ENCODE data around the gene DNASE2.
"Not testable (repeated sequence)": the region's sequence is repeated elsewhere in the genome, so short reads cannot be mapped to it uniquely, and the experiment has no call there.

DNASE2 gene

GRCh38 chr19:12881172-12881808 is at the start of gene DNASE2:
Gene DNASE2 (minus strand): TSS chr19:12881449. CDS start chr19:12881375, 74 bp downstream.
- DNase-seq = peak; percentile 85

GRCh38 chr19:12930002-12930645 is 48.9 kb upstream of the DNASE2 start:
- DNase-seq = no peak

- DNase-seq = no peak
These were observed 43.5 kb upstream of the DNASE2 start for GRCh38 chr19:12924621-12925310.

- no peak for DNase-seq
These were observed 41.7 kb upstream of the DNASE2 start for GRCh38 chr19:12922959-12923358.

GRCh38 chr19:12921047-12921446 is 39.8 kb upstream of the DNASE2 start:
- DNase-seq = no peak

GRCh38 chr19:12918253-12918652 is 37.0 kb upstream of the DNASE2 start:
- DNase-seq = no peak

- not testable (repeated sequence) for DNase-seq
These were observed 34.6 kb upstream of the DNASE2 start for GRCh38 chr19:12915860-12916259.

GRCh38 chr19:12913851-12914690 is 32.8 kb upstream of the DNASE2 start:
- no peak for DNase-seq

- no peak for DNase-seq
These were observed 31.8 kb upstream of the DNASE2 start for GRCh38 chr19:12913011-12913561.

GRCh38 chr19:12912571-12912970 is 31.3 kb upstream of the DNASE2 start:
- DNase-seq = no peak

GRCh38 chr19:12907166-12907565 is 25.9 kb upstream of the DNASE2 start:
- DNase-seq = no peak

- no peak for DNase-seq
These were observed 18.8 kb upstream of the DNASE2 start for GRCh38 chr19:12899891-12900518.

- DNase-seq = no peak
These were observed 15.2 kb upstream of the DNASE2 start for GRCh38 chr19:12896460-12896859.

GRCh38 chr19:12893582-12893981 is 12.3 kb upstream of the DNASE2 start:
- DNase-seq = no peak

- no peak for DNase-seq
These were observed 10.3 kb upstream of the DNASE2 start for GRCh38 chr19:12891553-12892021.

- peak; percentile 91 for DNase-seq
These were observed 9.7 kb upstream of the DNASE2 start, which contains the start of gene GCDH for GRCh38 chr19:12890787-12891552. Gene GCDH (plus strand): TSS chr19:12891160. CDS start chr19:12891305, 145 bp downstream.

GRCh38 chr19:12890299-12890786 is 9.1 kb upstream of the DNASE2 start:
- DNase-seq = not testable (repeated sequence)

- no peak for DNase-seq
These were observed 6.9 kb upstream of the DNASE2 start for GRCh38 chr19:12888006-12888603.

- DNase-seq = no peak
These were observed 5.9 kb upstream of the DNASE2 start, which contains the start of gene KLF1 for GRCh38 chr19:12886969-12887747. Gene KLF1 (minus strand): TSS chr19:12887201. CDS start chr19:12887140, 61 bp downstream.

GRCh38 chr19:12886651-12886968 is 5.4 kb upstream of the DNASE2 start:
- DNase-seq = no peak

Measured in stimulated activated CD4-positive, alpha-beta T cell treated with anti-CD3 and anti-CD28 coated beads, Interleukin-12 subunit alpha, Interleukin-12 subunit beta, amount 100 ng/mL, for 4 hours (primary cell).